ENCODE data around the gene CTIF.

CTIF gene

GRCh38 chr18:48901145-48902022 is 362.6 kb downstream of the CTIF start:
- no peak for DNase-seq (ENCODE audit: low read depth)

DNA sequence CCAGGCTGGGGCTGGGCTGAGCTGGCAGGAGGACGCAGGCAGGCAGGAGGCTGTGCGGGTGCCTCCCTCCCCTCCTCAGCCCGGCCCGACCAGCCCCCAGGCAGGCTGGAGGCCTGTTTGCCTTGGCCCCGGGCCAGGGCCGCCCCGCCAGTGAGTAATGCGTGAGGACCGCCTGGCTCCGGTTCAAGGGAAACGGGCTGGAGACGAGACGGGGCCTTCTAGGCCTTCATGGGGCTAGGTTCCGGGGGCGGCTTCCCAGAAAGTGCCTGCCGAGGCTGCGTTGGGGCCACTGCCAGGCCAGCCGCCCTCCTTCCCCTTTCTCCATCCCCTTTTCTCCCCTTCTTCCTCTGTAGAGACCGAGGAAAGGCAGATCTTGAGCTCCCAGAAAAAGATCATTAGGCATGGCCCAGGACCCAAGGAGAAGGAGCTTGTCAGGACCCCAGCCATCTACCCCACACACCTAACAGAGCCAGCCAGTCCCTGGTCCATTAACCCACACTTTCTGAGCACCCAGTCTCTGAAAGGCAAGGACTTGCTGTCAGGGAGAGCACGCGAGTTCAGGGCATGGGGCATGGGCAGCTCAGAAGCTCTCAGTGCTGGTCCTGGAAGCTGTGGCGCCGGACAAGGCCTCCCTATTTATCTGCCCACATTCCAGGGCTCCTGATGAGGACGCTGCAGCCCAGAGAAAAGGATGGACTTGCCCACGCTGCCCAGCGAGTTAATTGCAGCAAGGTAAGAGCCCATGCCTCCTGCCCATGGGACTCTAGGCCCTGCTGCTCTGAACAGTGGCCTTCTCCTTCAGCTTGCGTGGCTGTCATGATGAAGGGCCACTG is 363.4 kb downstream of the CTIF start:
- DNase-seq (ENCODE audit: low read depth): no peak

- DNase-seq (ENCODE audit: low read depth): no peak
These were observed 364.2 kb downstream of the CTIF start for GRCh38 chr18:48902856-48903601.

DNA sequence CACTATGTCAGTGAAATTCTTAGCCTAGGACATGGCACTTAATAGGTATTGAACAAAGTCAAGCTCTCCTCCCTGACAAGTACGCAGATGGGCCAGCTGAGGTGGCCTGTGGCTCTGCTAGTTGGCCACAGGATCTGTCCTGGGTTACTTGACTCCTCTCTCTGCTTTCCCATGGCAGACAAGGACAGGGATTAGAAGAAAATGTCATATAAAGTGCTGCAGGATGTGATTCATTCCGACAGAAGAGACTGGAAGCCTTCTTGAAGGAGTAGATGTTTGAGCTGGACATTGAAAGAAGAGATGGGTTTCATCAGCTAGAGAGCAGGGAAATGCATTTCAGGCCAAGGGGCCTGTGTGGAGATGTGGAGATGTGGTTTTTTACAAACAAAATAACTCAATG is 365.3 kb downstream of the CTIF start:
- DNase-seq (ENCODE audit: low read depth): no peak

DNA sequence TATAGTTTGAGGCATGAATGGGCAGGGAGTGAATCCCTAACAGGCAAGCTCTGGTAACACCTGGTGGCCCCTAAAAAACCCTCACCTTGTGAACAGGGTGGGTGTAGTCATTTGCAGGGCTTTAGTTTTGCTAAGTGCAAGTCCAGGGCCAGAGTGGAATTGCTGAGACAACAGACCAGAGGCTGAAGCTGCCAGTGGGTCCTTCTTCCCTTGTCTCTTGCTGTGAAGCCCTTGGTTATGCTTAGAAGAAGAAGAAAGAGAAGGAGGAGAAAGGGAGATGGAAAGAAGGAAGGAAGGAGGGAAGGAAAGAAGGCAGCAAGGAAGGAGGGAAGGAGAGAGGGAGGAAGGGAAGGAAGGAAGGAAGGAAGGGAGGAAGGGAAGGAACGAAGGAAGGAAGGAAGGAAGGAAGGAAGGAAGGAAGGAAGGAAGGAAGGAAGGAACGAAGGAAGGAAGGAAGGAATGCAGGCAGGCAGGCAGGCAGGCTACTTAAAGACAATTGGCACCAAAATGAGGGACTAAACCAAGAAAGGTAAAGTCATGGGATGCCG is 366.1 kb downstream of the CTIF start:
- no peak for DNase-seq (ENCODE audit: low read depth)

GRCh38 chr18:48905513-48905912 is 366.7 kb downstream of the CTIF start:
- DNase-seq (ENCODE audit: low read depth): no peak

DNA sequence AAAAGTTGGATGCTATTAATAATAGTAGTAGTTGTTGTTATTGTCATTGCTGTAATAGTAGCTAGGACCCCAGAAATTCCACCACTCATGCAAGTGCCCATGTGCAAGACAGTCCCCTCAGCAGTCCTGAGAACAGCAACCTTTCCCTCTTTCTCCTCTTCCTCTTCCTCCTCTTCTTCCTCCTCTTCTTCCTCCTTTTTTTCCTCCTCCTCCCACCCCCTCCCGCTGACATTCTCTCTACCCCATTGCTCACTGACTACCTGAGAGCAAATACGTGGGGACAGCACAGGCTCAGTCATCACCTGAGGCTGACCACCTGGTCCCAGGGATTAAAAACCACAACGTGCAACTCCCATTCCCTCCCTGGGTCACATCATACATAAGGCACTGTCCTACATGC is 370.1 kb downstream of the CTIF start:
- no peak for DNase-seq (ENCODE audit: low read depth)

DNA sequence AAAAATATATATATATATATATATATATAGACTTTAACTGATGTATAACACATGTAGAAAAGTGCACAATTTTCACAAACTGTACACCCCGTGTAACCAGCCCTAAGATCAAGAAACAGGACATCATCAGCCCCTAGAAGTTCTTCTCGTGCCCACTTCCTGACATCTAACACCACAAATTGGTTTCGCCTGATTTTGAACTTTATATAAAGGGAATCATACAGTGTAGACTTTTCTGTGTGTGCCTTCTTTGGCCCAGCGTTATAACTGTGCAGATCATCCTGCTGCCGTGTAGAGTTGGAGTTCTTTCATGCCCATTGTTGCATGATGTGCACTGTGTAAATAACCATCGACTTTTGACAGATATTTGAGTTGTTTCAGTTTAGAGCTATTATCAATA is 370.9 kb downstream of the CTIF start:
- no peak for DNase-seq (ENCODE audit: low read depth)

DNA sequence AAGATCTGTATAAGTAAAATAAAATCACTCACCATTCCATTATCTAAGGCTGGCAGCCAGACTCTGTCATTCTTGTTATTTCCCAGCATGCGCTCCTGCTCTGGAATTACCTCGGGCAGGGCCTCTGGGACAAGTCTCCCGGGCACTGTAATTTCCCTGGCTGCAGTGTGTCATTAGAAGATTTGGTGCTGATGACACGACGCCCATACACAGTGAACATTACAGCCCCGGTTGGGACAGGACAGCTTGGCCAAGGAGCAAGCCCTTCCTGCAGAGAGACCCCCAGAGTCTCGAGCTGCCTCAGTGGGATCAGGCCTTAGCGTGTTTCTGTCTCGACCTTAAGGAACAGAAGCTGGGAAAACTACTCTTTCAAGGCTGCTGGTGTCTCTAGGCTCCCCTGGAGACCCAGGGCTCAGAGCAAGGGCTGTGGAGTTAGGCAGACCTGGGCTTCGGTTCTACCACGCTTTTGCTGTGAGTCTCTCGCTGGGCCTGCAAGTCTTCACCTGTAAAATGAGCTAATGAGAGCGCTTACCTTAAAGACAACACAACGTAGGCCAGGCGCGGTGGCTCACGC is 372.2 kb downstream of the CTIF start:
- DNase-seq (ENCODE audit: low read depth): no peak

All from stimulated activated CD8-positive, alpha-beta memory T cell treated with anti-CD3 and anti-CD28 coated beads, Interleukin-12 subunit alpha, Interleukin-12 subunit beta, amount 100 ng/mL, for 4 hours (primary cell).